ENCODE data around the gene GRID1.
"Not testable (repeated sequence)": the region's sequence is repeated elsewhere in the genome, so short reads cannot be mapped to it uniquely, and the experiment has no call there.

GRID1 gene

GRCh38 chr10:85767891-85768290 is 598.7 kb downstream of the GRID1 start:
- DNase-seq: no peak

DNA sequence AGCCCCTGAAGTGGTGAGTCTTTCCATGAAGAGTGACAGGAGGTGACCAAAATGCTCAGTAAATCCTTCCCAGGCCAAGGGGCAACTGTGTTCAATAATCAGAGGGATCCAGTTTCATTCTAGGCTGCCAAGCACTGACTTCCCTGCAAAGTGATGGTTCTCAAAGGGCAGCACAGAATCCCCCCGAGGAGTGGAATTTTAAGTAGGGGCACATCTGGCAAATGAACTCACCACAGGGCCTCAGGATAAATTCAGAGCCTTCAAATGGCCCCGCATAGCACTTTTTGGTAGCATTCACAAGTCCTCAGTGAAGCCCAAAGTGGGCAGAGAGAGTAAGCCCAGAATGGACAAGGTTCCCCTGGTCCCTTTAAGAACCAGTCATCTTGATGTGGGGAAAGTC is 602.5 kb downstream of the GRID1 start:
- no peak for DNase-seq

DNA sequence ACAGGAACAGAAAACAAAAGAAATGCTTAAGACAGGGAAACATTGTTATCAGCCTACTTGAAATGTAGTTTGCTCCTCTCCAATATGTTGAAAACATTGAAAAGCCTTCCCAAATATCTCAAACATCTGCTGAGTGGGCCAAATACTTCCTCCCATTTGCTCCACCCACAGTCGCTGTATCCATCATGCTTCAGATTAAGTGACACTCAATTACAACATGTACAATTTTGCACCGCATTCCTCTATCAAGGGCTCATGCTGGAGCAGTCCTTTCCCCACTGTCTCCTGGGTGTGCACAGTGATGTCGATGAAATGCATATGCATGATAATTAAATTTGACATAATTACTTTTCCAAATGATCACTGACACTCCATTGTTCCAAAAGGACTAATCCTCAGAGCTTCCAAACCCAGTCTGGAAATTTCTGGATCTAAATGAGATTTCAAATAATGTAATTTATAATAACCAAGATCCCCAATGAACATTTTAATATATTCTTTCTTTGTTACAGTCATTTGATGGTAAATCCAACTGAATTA is 604.6 kb downstream of the GRID1 start:
- no peak for DNase-seq

- DNase-seq: no peak
These were observed 624.8 kb downstream of the GRID1 start for GRCh38 chr10:85741626-85742300.

DNA sequence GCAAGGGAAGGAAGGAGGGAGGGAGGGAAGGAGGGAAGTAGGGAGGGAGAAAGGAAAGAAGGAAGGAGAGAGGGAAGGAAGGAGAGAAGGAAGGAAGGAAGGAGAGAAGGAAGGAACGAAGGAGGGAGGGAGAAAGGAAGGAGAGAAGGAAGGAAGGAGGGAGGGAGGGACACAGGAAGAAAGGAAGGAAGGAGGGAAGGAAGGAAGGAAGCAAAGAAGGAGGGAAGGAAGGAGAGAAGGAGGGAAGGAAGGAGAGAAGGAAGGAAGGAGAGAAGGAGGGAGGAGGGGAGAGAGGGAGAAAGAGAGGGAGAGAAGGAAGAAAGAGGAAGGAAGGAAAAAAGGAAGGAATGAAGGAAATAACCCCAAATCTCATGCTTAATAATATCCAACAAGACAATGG is 630.6 kb downstream of the GRID1 start:
- DNase-seq: no peak

GRCh38 chr10:85734791-85735190 is 631.8 kb downstream of the GRID1 start:
- no peak for DNase-seq

GRCh38 chr10:85724215-85724614 is 642.4 kb downstream of the GRID1 start:
- no peak for DNase-seq

- DNase-seq: no peak
These were observed 645.5 kb downstream of the GRID1 start for GRCh38 chr10:85720931-85721590.

GRCh38 chr10:85719408-85719807 is 647.2 kb downstream of the GRID1 start:
- DNase-seq: no peak

DNA sequence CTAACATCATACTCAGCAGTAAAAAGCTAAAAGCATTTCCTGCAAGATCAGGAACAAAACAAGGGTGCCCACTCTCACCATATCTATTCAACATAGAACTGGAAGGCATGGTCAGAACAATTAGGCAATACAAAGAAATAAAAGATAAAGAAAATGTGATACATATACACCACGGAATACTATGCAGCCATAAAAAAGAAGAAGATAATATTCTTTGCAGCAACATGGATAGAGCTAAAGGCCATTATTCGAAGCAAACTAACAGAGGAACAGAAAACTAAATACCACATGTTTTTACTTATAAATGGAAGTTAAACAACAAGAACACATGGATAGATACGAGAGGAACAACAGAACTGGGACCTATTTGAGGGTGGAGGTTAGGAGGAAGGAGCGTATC is 652.7 kb downstream of the GRID1 start:
- no peak for DNase-seq

GRCh38 chr10:85702768-85703167 is 663.8 kb downstream of the GRID1 start:
- DNase-seq: no peak

GRCh38 chr10:85699066-85699465 is 667.5 kb downstream of the GRID1 start:
- DNase-seq: not testable (repeated sequence)

DNA sequence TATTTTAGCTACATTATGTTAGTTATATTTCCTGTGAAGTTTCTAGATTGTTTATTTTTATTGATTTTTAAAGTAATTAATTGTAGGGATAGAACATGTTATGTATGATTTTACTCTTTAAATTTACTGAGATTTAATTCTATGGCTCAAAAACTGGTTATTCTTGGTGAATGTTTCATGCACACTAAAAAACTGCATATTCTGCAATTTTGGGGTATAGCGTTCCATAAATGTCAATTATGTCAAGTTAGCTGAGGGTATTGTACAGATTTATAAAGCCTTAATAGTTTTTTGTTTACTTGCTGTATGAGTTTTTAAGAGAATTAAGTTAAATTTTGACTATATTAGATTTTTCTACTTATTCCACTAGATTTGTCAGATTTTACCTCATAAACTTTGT is 669.7 kb downstream of the GRID1 start:
- no peak for DNase-seq

- no peak for DNase-seq
These were observed 684.0 kb downstream of the GRID1 start for GRCh38 chr10:85682621-85683020.

DNA sequence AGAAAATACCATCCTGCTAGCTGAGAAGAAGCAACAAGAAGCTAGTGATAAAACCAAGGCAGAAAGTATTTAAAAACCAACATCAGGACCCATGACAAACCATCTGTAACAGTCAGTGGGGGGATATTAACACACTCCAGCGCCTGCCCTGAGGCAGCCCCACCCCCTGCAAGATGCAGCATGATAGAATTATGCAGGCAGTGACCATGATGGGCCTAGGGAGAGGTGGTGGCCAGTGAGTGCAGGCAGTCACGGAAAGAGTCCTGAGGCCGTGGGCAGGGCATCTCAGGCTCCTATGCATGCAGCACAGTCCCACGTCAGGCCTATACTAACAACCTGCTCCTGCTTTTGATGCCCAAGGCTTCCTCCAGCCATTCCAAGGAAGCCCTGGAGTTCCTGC is 686.9 kb downstream of the GRID1 start:
- DNase-seq: no peak

GRCh38 chr10:85679061-85679460 is 687.5 kb downstream of the GRID1 start:
- no peak for DNase-seq

GRCh38 chr10:85674851-85675250 is 691.7 kb downstream of the GRID1 start:
- no peak for DNase-seq

GRCh38 chr10:85673270-85673669 is 693.3 kb downstream of the GRID1 start:
- DNase-seq: no peak

DNA sequence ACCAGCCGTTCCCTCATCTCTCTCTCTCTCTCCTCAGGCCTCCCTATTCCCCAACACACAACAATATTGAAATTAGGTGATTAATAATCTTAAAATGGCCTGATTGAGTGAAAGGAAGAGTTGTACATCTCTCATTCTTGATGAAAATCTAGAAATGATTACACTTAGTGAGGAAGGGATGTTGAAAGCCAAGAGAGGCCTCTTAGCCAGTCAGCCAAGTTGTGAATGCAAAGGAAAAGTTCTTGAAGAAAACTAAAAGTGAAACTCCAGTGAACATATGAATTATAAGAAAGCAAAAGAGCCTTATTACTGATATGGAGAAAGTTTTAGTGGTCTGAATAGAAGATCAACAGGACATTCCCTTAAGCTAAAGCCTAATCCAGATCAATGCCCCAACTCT is 695.1 kb downstream of the GRID1 start:
- no peak for DNase-seq

GRCh38 chr10:85668522-85668921 is 698.1 kb downstream of the GRID1 start:
- DNase-seq: no peak

DNA sequence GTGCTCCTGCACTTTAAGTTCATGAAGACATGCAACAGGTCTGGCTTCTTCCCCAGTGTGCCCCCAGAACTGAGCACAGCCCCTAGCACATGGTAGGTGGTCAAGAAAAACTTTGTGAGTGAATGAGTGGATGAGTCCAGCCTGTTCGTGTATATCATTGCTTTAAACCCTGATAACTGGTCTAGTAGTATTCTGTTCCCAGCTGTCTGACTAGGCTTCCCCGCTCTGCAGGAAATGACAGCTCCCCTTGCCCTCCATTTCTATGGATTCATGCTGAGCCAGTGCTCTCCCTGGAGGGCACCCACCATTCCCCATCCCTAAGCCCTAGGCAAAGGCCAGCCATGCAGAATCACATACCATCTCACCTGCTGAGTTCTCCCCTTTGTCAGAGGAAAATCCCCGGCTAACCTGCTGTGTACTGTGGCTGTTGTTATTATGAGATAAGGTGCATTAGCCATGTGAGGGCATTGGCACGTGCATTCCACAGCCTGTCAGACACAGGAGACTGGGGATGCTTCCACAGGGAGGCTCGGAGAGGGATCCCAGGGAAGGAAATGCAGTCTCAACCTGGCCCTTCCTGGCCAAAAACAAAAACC is 698.9 kb downstream of the GRID1 start:
- no peak for DNase-seq

- DNase-seq: no peak
These were observed 699.6 kb downstream of the GRID1 start for GRCh38 chr10:85666987-85667386.

- DNase-seq: no peak
These were observed 700.5 kb downstream of the GRID1 start for GRCh38 chr10:85666102-85666501.

DNA sequence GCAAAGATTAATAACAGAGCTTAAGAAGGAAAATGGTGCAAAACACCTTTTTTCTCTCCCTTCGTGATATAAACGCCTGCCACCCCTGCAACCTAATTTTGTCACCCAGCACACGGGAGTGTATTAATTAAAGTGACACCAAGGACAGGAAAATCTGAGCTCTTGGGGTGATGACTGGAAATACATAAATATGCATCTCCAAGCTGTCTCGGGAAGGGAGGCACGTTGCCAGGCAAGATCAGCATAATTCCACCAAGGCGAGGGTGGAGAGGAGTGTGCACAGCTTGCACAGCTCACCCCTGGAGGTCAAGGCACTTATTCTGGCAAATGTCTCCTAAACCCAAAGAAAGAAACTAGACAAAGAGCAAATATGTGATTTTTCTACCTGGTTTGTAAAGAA is 700.9 kb downstream of the GRID1 start:
- no peak for DNase-seq

Data from effector CD4-positive, alpha-beta T cell (primary cell).